ENCODE results near the gene DAP. TPM values are rescaled to one million over a fixed set of nuclear protein-coding genes. Genes with fewer than 3 reads are reported as not detected.

The DAP gene
- total and polyA plus RNA-seq, 7 experiments from 2014 or later = 31.9 to 91.6 (median 43.0) TPM

DNA sequence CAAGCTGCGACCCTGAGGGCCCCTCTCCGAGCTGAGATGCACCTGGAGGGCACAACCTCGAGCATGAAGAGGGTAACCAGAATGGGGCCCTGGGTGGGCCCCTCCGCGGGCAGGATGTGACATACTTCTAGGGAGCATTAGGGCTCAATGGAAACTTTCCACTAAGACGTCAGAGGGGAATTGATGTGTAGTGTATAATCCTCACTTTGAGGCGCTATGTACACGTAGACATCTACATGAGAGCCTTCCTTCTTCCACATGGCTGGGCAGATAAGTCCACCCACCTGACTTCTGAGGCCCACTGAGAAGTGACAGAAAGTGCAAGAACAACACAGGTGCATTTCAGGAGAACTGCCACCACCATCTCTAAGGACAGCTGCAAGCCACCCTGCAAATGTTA is 61.0 kb downstream of the DAP start:
- Histone ChIP-seq H3K4me3 (ENCODE audit: low read length) (no peak overlapping the region), H3K27ac (ENCODE audit: low read depth, low read length) (no peak overlapping the region), H3K9me3 (ENCODE audit: control insufficient read depth in 2 of 3, low read length in 3 of 3) (no peaks in the 10 kb centered on the region), H3K36me3 (ENCODE audit: control insufficient read depth in 2 of 3, insufficient read depth in 3 of 3, low read length in 3 of 3) (no peaks in the 10 kb centered on the region), H3K4me1 (ENCODE audit: control insufficient read depth in 2 of 2, insufficient read depth in 2 of 2, low read length in 2 of 2) (peaks cover 3 to 9% of the 10 kb centered on the region in 2 donors), H3K27me3 (ENCODE audit: control insufficient read depth in 2 of 2, insufficient read depth in 2 of 2, low read length in 2 of 2) (no peaks in the 10 kb centered on the region)
- no peaks in the 10 kb centered on the region for H3K9me3 Mint-ChIP-seq
- ATAC-seq (no peak), DNase-seq (no peak)
- intact Hi-C loops (cut with micrococcal nuclease) = loop anchor here in 1 of 2 donors (5.0 kb wide), 1 partner anchor 62 kb away; the partner anchor contains the start of gene DAP
- POLR2A ChIA-PET = no interaction called here
- peaks cover 0 to 18% (median 0%) of the 10 kb centered on the region in 5 donors for H3K36me3 Mint-ChIP-seq
- H3K4me3 Mint-ChIP-seq = no peak overlapping the region
- CTCF ChIA-PET = no interaction called here
- no peaks in the 10 kb centered on the region for H3K27me3 Mint-ChIP-seq
- peaks cover 33 to 56% (median 50%) of the 10 kb centered on the region in 7 donors for H3K4me1 Mint-ChIP-seq
- peak overlapping the region in 1 of 9 donors; percentile 12 for H3K27ac Mint-ChIP-seq

DNA sequence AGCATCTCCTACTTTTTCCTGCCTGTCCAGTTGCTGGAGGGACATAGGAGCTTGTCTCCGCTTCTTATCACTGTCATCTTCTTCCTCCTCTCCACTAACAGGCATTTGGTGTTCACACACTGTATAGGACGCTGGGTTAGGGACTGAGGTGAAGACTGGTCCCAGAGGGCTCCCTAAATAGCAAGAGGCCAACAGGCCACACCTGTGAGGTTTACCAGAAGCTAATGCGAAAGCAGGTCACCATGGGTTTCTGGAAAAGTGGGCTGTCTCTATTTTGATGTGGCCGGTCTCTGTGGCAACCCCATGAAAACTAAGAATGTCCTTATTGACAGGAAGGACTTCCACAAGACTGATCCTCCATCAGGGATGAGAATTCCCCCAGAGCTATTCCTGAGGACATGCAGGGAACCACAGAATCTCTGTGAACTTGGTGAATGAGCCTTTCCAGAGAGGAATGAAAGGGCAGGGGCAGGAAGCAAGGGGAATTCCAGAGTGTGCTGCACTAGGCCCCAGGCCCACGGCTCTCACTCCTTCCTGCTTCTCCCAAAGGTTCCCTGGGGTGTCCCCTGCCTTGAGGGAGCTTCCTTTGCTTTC is 61.7 kb downstream of the DAP start:
- H3K36me3 Mint-ChIP-seq = peaks cover 0 to 18% (median 0%) of the 10 kb centered on the region in 5 donors
- Histone ChIP-seq H3K4me3 (ENCODE audit: low read length) (no peak overlapping the region), H3K9me3 (ENCODE audit: control insufficient read depth in 2 of 3, low read length in 3 of 3) (no peaks in the 10 kb centered on the region), H3K4me1 (ENCODE audit: control insufficient read depth in 2 of 2, insufficient read depth in 2 of 2, low read length in 2 of 2) (peaks cover 0 to 3% of the 10 kb centered on the region in 2 donors), H3K27me3 (ENCODE audit: control insufficient read depth in 2 of 2, insufficient read depth in 2 of 2, low read length in 2 of 2) (no peaks in the 10 kb centered on the region), H3K36me3 (ENCODE audit: control insufficient read depth in 2 of 3, insufficient read depth in 3 of 3, low read length in 3 of 3) (no peaks in the 10 kb centered on the region), H3K27ac (ENCODE audit: low read depth, low read length) (no peak overlapping the region)
- no peak for ATAC-seq
- H3K4me3 Mint-ChIP-seq = no peak overlapping the region
- DNase-seq = no peak
- H3K4me1 Mint-ChIP-seq = peaks cover 27 to 51% (median 44%) of the 10 kb centered on the region in 7 donors
- H3K9me3 Mint-ChIP-seq = no peaks in the 10 kb centered on the region
- no peaks in the 10 kb centered on the region for H3K27me3 Mint-ChIP-seq
- H3K27ac Mint-ChIP-seq = no peak overlapping the region
- intact Hi-C loops (cut with micrococcal nuclease) = no loop called here
- POLR2A ChIA-PET = no interaction called here
- CTCF ChIA-PET = no interaction called here

DNA sequence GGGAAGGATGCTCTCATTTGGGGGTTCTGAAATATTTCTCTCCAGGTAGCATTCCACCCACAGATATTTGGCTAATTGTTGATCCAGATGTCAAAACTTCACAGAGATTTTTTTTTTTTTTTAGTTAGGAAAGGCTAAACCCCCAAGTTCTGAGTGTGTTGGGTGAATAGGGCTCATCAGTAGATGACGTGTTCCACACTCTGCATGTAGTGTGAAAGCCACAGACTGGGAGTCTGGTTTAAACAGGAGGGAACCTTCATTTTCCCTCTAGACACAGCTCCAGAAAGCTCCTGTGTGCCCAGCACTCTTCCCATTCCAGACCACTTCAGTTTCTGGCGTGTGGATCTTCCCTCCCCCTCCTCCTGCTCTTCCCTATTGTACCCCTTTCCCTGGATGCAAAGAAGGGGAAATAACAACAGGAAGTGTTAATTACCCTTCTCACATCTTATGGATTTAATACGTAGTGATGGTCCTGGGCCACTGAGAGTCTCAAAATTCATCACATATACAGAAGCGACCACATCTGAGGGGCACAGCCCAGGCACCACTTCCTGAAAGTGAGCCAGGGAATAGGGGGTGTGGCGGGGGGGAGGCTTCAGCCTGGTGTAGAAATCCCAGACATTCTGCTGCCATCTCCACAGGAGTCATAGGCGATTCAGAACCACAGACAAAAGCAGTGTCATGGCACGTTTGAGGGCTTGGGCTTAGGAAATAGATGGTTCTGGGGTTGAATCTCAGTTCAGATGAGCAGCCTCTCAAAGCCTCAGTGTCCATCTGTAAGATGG is 65.1 kb downstream of the DAP start:
- Histone ChIP-seq H3K36me3 (ENCODE audit: control insufficient read depth in 2 of 3, insufficient read depth in 3 of 3, low read length in 3 of 3) (no peaks in the 10 kb centered on the region), H3K9me3 (ENCODE audit: control insufficient read depth in 2 of 3, low read length in 3 of 3) (no peaks in the 10 kb centered on the region), H3K4me1 (ENCODE audit: control insufficient read depth in 2 of 2, insufficient read depth in 2 of 2, low read length in 2 of 2) (no peaks in the 10 kb centered on the region), H3K4me3 (ENCODE audit: low read length) (no peak overlapping the region), H3K27ac (ENCODE audit: low read depth, low read length) (no peak overlapping the region), H3K27me3 (ENCODE audit: control insufficient read depth in 2 of 2, insufficient read depth in 2 of 2, low read length in 2 of 2) (no peaks in the 10 kb centered on the region)
- Mint-ChIP-seq H3K4me3 (peak overlapping the region in 1 of 10 donors; percentile 9), H3K36me3 (peaks cover 0 to 21% (median 0%) of the 10 kb centered on the region in 5 donors), H3K4me1 (peaks cover 14 to 51% (median 42%) of the 10 kb centered on the region in 7 donors), H3K27ac (peak overlapping the region in 4 of 9 donors; percentile 28 to 53 (median 40)), H3K9me3 (no peaks in the 10 kb centered on the region), H3K27me3 (no peaks in the 10 kb centered on the region)
- DNase-seq (no peak), ATAC-seq (no peak)
- POLR2A ChIA-PET = no interaction called here
- intact Hi-C loops (cut with micrococcal nuclease) = no loop called here
- CTCF ChIA-PET = no interaction called here

- Histone ChIP-seq H3K27ac (ENCODE audit: low read depth, low read length) (no peak overlapping the region), H3K36me3 (ENCODE audit: control insufficient read depth in 2 of 3, insufficient read depth in 3 of 3, low read length in 3 of 3) (no peaks in the 10 kb centered on the region), H3K4me3 (ENCODE audit: low read length) (no peak overlapping the region), H3K27me3 (ENCODE audit: control insufficient read depth in 2 of 2, insufficient read depth in 2 of 2, low read length in 2 of 2) (no peaks in the 10 kb centered on the region), H3K4me1 (ENCODE audit: control insufficient read depth in 2 of 2, insufficient read depth in 2 of 2, low read length in 2 of 2) (no peaks in the 10 kb centered on the region), H3K9me3 (ENCODE audit: control insufficient read depth in 2 of 3, low read length in 3 of 3) (no peaks in the 10 kb centered on the region)
- ChIA-PET POLR2A (no interaction called here), CTCF (no interaction called here)
- DNase-seq (no peak), ATAC-seq (peak; percentile 73)
- peaks cover 15 to 49% (median 40%) of the 10 kb centered on the region in 7 donors for H3K4me1 Mint-ChIP-seq
- no peaks in the 10 kb centered on the region for H3K9me3 Mint-ChIP-seq
- no peak overlapping the region for H3K27ac Mint-ChIP-seq
- H3K27me3 Mint-ChIP-seq = no peaks in the 10 kb centered on the region
- intact Hi-C loops (cut with micrococcal nuclease) = no loop called here
- peaks cover 0 to 18% (median 0%) of the 10 kb centered on the region in 5 donors for H3K36me3 Mint-ChIP-seq
- H3K4me3 Mint-ChIP-seq = no peak overlapping the region
Measured at GRCh38 chr5:10695055-10695649, 65.9 kb downstream of the DAP start.

DNA sequence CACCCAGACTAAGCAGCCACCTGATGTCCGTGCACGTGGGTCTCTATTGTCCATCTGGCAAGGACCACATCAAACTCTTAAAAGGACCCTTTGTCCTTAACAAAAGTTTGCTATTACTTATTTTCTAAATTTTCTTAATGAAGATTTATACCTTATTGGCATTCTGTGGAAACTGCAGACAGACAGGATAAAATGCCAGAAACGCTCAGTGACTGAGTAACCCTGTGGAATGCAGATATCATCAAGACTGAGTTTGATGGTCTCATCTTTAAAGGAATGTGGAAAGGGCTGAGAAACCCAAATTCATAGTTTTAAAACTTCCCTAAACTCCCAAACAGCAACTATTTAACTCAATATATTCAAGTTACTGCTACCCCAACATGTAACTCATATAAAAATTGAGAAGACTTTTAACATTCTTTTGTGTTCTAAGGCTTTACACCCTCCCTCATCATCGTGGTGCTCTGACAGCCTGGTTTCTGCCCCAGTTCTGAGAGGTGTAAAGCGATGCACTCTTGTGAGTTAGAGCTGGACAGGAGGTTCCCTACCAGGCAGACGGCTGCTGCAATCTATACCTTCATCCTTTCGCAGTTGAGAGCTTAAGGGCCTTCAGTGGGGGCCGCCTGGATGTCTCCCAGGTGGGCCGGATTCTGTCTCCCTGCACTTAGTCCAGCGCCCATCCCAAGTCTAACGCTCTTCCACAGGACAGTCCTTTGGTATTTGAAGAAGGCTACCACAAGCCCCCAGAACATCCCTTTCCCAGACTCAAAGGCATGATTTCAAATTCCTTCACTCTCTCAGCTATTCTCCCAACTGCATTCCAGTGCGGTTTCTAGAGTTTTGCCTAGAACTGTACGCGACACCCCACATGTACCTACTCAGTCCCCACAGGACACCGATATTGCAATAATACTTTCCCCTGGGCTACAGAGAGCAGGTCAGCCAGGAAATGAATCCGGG is 68.9 kb downstream of the DAP start:
- ATAC-seq (no peak), DNase-seq (no peak)
- Mint-ChIP-seq H3K9me3 (no peaks in the 10 kb centered on the region), H3K4me1 (peaks cover 13 to 24% (median 18%) of the 10 kb centered on the region in 7 donors), H3K4me3 (no peak overlapping the region), H3K36me3 (peaks cover 0 to 17% (median 7%) of the 10 kb centered on the region in 5 donors), H3K27me3 (no peaks in the 10 kb centered on the region), H3K27ac (no peak overlapping the region)
- Histone ChIP-seq H3K4me1 (ENCODE audit: control insufficient read depth in 2 of 2, insufficient read depth in 2 of 2, low read length in 2 of 2) (no peaks in the 10 kb centered on the region), H3K27me3 (ENCODE audit: control insufficient read depth in 2 of 2, insufficient read depth in 2 of 2, low read length in 2 of 2) (no peaks in the 10 kb centered on the region), H3K27ac (ENCODE audit: low read depth, low read length) (no peak overlapping the region), H3K4me3 (ENCODE audit: low read length) (no peak overlapping the region), H3K9me3 (ENCODE audit: control insufficient read depth in 2 of 3, low read length in 3 of 3) (no peaks in the 10 kb centered on the region), H3K36me3 (ENCODE audit: control insufficient read depth in 2 of 3, insufficient read depth in 3 of 3, low read length in 3 of 3) (no peaks in the 10 kb centered on the region)
- intact Hi-C loops (cut with micrococcal nuclease) = no loop called here
- CTCF ChIA-PET = interaction anchor here (0.6 kb wide), 1 partner anchor 11 kb away, joined by 3 read pairs; no protein-coding TSS in a partner anchor
- POLR2A ChIA-PET = no interaction called here

Data from naive thymus-derived CD4-positive, alpha-beta T cell (primary cell).